ENCODE measurements around the gene RFX1.

Gene RFX1

GRCh38 chr19:13995878-13996765 is 10.0 kb downstream of the RFX1 start:
- DNase-seq, result no peak

GRCh38 chr19:13995017-13995728 is 10.9 kb downstream of the RFX1 start:
- no peak for DNase-seq

GRCh38 chr19:13993590-13994300 is 12.4 kb downstream of the RFX1 start:
- DNase-seq, result no peak

DNA sequence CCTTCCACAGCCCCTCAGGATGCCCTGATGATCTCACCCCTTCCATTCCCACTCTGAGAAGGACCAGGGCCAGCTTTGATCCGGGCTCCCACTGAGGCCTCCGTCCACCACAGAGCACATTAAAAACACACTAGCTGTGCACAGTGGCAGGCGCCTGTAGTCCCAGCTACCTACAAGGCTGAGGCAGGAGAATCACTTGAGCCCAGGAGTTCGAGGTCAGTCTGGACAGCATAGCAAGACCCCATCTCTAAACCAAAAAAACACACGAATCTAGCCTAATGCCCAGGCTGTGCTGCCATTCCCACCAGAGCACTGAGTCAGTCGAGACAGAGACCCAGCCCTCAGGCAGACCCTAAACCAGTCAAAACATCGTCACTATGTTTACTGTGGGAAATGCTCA is 14.1 kb downstream of the RFX1 start:
- DNase-seq, result no peak

- no peak for DNase-seq
These were observed 16.0 kb downstream of the RFX1 start for GRCh38 chr19:13990085-13990484.

GRCh38 chr19:13989487-13989886 is 16.6 kb downstream of the RFX1 start:
- DNase-seq, result no peak

- no peak for DNase-seq
These were observed 18.8 kb downstream of the RFX1 start for GRCh38 chr19:13987101-13987890.

- DNase-seq, result peak; percentile 30
These were observed 19.7 kb downstream of the RFX1 start for GRCh38 chr19:13986348-13986904.

- peak; percentile 4 for DNase-seq
These were observed 20.3 kb downstream of the RFX1 start for GRCh38 chr19:13985771-13986347.

- no peak for DNase-seq
These were observed 21.0 kb downstream of the RFX1 start for GRCh38 chr19:13984875-13985741.

DNA sequence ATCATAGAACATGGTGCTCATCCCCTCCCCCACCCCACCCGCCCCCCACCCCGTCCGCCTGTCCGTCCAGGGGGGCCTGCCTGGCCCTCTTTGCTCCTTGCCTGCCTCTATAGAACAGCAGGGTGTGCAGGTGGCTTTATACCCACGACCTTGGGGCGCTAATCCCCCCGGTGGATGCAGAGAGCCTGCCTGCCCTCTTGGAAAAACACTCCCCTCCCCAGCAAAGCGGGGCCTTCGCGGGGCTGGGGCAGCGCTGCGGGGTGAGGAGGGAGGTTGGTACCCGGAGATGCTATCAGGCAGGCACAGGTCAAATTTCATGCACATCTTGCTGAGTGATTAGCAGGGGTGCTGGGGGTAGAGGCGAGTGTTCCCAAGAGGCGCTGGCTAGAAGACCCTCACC is 21.9 kb downstream of the RFX1 start:
- no peak for DNase-seq

DNA sequence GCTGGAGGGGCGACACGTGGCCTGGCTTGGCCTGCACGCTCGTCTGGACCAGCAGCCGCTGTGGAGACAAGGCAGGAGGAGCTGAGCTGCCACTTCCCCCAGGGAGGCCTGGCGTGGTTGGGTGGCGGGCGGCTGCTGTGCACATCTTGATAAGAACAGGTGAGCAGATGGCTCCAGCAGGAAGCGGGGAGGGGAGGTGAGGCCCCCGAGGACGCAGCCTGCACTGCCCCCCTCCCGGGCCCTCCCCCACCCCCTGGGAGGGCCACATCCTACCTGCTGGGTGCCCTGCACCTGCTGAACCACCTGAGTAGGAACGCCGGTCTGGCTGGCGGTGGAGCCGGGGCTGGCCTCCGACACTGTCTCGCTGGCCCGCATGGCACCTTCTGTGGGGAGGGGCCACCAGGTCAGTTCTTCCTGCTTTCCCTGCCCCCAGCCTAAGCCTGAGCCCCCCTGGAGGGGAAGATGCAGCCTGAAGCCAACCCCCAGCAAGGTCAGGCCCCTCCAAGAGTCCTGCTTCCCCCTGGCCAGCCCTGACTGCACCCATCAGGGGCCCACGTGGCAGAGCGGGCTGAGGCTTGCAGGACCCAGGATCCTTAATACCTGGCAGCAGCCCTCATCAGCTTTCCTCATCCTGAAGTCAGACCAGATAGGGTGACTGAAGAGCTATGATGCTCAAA is 22.8 kb downstream of the RFX1 start:
- DNase-seq, result peak; percentile 72

DNA sequence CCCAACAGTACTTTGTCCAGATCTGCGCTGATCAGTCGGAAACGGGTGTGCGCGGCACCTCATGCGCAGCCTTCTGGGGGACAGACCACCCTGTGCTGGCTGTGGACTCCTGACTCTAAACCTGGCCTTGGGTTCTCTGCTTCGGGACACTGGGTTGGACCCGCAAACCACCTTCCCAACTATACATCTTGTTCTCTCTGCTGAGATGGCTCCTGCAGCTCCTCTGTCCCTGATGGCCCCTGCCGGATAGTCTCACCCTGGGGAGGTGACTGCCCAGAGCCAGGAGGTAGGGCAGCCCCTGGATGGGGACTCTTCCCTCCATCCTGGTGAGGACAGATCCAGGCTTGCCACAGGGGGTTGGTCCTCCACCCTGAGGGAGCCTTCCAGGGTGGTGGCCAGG is 23.3 kb downstream of the RFX1 start:
- DNase-seq, result no peak

- no peak for DNase-seq
These were observed 24.1 kb downstream of the RFX1 start for GRCh38 chr19:13981988-13982501.

GRCh38 chr19:13981467-13981866 is 24.7 kb downstream of the RFX1 start:
- DNase-seq, result no peak

DNA sequence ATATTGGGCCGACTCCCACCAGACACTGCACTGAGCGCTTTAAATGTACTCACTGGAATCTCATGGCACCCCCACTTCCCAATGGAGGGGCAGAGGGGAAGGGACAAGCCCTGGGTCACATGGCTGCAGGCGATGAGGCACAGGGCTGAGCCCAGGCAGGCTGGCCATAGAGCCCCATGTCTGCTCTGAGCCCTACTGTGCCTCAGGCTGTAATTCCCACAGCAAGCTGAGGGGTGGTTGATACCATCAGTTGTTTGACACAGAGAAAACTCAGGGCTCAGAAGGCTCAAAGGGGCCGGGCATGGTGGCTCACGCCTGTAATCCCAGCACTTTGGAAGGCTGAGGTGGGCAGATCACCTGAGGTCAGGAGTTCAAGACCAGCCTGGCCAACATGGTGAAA is 25.1 kb downstream of the RFX1 start:
- DNase-seq, result no peak

GRCh38 chr19:13980340-13980739 is 25.8 kb downstream of the RFX1 start:
- DNase-seq, result no peak

- DNase-seq, result no peak
These were observed 26.4 kb downstream of the RFX1 start for GRCh38 chr19:13979686-13980085.

DNA sequence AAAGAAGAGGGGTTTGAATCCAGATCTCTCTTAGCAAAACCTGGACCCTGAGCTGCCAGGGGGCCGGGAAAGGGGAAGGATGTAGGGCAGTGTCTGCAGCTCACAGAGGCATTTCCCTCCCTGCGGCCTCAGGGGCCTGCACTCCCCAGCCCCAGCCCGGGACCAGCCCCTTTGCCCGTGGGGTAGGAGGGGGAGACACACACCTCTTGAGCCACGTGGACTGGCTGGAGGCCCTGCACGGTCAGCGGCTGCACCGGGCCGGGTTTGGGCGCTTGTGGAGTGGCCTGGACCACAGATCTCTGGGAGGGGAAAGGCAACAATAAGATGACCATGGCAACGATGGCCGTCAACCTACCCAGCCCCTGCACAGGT is 26.9 kb downstream of the RFX1 start:
- DNase-seq, result no peak
